Measurements from ENCODE around the gene TSR1.

Gene TSR1

DNA sequence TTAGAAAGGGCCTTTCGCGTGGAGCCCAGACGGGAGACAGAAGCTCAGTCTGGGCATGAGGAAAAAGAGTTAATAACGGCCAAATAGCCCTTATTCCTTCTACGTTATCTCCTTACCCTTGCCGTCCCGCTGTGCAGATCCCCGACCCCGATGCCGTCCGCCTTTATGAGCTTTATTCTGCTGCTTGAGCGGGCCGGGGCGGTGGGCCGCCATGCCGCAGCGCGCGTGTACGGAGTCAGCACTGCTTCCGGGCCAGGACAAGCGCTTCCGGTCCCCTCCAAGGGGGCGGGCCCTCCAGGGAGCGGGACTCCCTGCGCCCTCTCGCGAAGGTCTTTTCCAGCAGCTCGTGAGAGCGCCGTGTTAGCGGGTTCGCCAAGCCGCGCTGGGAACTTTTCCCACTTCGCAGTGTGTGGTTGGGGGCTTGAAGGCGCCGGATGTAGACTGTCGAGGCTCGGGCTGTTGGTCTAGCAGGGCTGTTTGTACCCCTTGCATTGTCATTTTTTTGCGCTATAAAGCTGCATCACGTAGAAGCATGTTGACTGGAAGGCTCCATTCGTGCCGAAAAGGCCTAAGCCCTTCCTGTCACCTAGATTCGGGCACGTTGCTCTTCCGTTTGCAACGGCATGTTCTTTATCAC is at the start of gene TSR1:
Gene TSR1 (minus strand): TSS at position 243 of the 637 bp plus-strand sequence. CDS start 30 bp downstream, at position 213.
- peak; percentile 66 to 75 for DNase-seq (ENCODE audit: low read depth in 2 of 2)

DNA sequence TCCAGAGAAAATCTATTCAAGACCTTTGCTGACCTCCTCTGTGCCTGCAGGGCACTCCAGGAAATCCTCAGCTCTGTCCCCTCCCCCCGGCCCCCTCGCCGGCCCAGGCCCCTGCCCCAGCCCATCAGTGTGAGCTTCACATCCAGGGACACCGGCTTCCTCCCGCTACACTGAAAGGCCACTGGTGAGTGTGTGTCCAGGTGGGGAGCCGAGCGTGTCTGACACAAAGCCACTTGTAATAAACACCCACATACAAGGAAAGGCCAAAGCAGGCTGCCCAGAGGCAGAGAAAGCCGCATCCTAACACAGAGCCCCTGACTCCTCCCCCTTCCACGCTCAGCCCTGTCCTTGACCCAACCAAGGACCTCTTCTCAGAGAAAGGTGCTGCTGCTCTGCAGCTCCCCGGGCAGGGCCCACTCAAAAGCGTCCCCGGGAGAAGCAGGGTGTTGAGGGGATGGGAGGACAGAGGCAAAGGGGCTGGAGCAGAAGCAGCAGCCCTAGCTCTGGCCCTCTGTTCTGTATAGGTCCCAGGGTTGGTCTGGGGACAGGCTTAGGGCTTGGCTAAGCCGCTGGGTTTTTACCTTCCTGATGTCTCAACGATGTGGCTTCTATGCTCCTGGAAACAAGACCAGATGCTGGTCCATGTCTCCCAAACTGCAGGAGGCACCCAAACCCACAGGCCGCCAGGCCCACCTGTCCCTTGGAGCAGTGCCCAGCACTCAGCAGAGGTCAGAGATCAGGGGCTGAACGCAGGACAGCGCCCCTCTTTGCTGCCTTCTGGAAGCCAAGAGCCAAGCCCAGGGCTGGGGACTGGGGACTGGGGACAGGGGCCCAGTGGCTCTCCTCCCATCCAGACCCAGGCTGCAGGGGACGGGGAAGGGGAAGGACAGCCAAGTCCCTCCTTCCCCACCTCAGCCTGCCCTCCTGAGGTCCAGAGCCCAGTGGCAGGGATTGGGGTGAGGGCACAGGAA is 49.3 kb upstream of the TSR1 start:
- DNase-seq (ENCODE audit: low read depth in 2 of 2): no peak

DNA sequence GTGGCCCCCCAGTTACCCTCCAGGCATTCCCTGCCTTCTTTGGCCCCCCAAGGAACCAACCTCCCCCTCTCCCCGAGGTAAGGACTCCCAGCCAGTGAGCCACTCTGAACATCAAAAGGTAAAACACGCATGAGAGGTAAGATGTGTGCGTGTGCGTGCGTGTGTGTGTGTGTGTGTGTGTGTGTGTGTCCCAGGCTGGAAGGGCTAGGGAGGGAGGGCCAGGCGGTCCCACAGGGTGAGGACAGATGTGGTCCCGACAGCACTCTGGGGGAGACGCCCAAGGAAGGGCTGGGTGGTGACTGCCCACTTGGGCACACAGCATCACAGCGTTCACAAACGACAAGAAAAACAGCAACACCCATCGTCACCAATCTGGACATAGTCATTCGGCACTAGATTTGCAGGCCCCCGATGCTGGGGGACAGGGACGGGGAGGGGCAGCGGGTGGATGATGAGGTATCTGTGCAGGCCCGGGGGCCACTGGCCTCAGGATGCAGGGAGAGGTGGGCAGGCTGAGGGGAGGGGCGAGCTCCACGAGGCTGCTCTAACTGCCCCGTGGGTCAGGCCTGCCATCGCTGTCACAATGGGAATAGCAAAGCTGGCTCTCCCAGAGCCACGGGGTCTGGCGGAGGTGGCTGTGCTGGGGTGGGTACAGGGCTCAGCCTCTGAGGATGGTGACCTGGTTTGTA is 48.3 kb upstream of the TSR1 start:
- DNase-seq (ENCODE audit: low read depth in 2 of 2): no peak

DNA sequence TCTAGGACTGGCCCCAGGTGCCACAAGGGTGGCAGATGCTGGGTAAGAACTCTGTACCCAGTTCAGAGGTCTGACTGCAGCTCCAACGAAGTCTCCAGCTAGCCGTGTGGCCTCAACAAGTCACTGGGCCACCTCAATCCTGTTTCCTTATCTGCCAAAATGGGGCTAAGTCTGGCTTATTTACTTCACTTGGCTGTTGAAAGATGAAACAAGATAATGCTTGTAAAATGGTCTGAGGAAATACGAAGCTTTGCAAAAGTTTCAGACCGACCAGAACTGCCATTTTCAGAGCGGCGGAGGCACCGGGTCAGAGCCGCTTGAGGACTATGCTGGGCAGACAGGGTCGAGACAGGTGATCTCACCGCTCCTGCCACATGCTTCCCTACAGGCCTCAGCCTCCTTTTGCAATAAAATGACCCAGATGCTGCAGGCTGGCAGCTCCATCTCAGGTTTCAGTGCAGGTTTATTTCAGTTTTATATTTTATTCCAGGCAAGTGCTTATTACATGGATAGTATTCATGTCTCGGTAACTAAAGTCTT is 47.4 kb upstream of the TSR1 start:
- DNase-seq (ENCODE audit: low read depth in 2 of 2): no peak

- no peak for DNase-seq (ENCODE audit: low read depth in 2 of 2)
These were observed 44.8 kb upstream of the TSR1 start for GRCh38 chr17:2380950-2381649.

GRCh38 chr17:2380226-2380922 is 44.1 kb upstream of the TSR1 start:
- DNase-seq (ENCODE audit: low read depth in 2 of 2): no peak

DNA sequence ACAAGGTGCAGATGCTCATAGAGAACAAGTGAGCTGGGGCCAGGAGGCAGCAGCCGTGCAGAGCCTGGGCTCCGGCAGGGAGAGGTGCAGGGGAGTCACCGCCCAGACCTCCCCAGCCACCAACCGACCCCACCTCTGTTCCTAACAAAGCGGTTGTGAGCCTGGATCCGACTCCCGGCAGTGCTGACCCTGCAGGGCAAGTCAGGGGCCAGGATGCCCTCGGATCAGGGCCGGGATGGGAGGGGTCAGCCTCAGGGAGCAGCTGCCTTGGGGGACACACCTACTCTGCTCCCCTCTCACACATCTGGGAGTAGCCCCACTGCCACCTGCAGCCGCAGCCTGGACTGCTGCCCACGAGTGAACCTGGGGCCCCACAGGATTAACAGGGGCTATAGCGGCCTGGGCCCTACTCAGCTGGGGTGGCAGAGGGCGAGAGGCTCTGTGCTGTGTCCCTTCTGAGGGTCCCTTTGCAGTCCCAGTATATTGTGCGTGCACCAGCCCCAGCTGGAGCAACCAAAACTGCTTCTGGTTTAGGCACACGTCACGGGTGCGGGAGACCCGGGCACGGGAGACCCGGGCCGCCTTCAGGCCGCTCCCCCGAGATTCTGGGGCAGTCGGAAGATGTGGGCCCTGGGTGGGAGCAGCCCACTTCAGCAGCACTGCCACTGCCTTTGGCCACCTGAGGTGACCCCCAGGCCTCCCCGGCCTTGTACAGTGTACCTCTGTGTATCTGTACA is 43.4 kb upstream of the TSR1 start:
- DNase-seq (ENCODE audit: low read depth in 2 of 2): no peak

DNA sequence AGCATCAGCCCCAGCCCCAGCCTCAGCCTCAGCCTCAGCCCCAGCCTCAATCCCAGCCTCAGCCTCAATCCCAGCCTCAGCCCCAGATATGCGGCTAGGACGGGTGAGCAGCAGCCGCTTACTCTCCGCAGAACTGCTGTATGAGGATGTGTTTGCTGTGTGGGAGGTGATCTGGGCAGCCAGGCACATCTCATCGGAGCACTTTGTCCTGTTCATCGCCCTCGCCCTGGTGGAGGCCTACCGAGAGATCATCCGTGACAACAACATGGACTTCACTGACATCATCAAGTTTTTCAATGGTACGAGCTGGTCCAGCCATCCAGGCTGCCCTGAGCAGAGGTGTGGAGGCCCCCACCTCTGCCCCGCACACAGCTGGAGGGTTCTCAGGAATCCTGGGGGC is 42.6 kb upstream of the TSR1 start:
- DNase-seq (ENCODE audit: low read depth in 2 of 2): no peak

GRCh38 chr17:2377659-2378058 is 41.4 kb upstream of the TSR1 start:
- no peak for DNase-seq (ENCODE audit: low read depth in 2 of 2)

- DNase-seq (ENCODE audit: low read depth in 2 of 2): no peak
These were observed 39.9 kb upstream of the TSR1 start for GRCh38 chr17:2376107-2376506.

DNA sequence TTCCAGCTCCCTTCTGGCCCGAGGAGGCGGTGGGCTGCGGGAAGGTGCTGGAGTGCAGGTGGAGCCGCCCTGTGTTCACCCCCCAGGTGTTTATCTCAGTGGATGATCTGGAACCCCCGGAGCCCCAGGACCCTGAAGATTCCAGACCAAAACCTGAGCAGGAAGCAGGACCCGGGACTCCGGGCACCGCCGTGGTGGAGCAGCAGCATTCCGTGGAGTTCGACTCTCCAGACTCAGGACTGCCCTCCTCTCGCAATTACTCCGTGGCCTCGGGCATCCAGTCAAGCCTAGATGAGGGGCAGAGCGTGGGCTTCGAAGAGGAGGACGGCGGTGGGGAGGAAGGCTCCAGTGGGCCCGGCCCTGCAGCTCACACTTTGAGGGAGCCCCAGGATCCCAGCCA is 39.1 kb upstream of the TSR1 start:
- DNase-seq (ENCODE audit: low read depth in 2 of 2): no peak

GRCh38 chr17:2374549-2375285 is 38.5 kb upstream of the TSR1 start:
- DNase-seq (ENCODE audit: low read depth in 2 of 2): no peak

GRCh38 chr17:2373179-2373578 is 36.9 kb upstream of the TSR1 start:
- no peak for DNase-seq (ENCODE audit: low read depth in 2 of 2)

GRCh38 chr17:2372681-2373080 is 36.4 kb upstream of the TSR1 start:
- no peak for DNase-seq (ENCODE audit: low read depth in 2 of 2)

GRCh38 chr17:2372180-2372579 is 35.9 kb upstream of the TSR1 start:
- no peak for DNase-seq (ENCODE audit: low read depth in 2 of 2)

GRCh38 chr17:2371183-2372130 is 35.2 kb upstream of the TSR1 start:
- no peak for DNase-seq (ENCODE audit: low read depth in 2 of 2)

DNA sequence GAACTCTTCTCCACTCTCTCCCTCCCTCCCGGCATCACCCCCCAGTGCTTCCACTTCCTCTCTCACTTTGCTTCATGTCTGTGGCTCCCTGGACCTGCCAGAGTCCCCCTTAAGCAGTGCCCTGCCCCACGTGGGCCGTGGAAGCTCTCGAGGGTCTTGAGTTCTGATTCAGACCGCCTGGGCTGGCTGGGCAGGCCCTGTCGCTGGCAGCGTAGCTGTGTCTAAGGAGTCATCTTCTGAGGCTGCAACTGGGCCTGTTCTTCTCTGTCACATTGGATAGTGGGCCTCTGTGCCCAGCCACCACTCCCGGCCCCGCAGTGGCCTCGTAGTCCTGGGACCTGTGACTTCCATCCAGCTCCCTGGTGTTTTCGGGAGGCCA is 33.9 kb upstream of the TSR1 start:
- DNase-seq (ENCODE audit: low read depth in 2 of 2): no peak

GRCh38 chr17:2369551-2370210 is 33.4 kb upstream of the TSR1 start:
- no peak for DNase-seq (ENCODE audit: low read depth in 2 of 2)
